ENCODE results near the gene NES. TPM values are rescaled to one million over a fixed set of nuclear protein-coding genes. Genes with fewer than 3 reads are reported as not detected.

NES gene
- total RNA-seq, 2 experiments from 2014 or later = not detected

GRCh38 chr1:156700736-156701531 lies 23.7 kb upstream of the NES start:
- ATAC-seq (peak; percentile 25), DNase-seq (no peak)
- CTCF ChIA-PET = interaction anchor here (0.7 to 13.0 kb wide), 6 partner anchors 9 to 92 kb away, joined by 3 to 271 read pairs (median 6); partner anchors contain the start of genes ISG20L2, METTL25B and NES

GRCh38 chr1:156698995-156699394 lies 21.8 kb upstream of the NES start:
- no peak for ATAC-seq
- intact Hi-C loops (cut with micrococcal nuclease) = no loop called here
- Mint-ChIP-seq H3K4me3 (no peak overlapping the region), H3K4me1 (ENCODE audit: low read depth) (peaks cover 5% of the 10 kb centered on the region), H3K27me3 (peaks cover 26% of the 10 kb centered on the region), H3K9me3 (no peaks in the 10 kb centered on the region), H3K36me3 (ENCODE audit: low read depth) (no peaks in the 10 kb centered on the region), H3K27ac (no peak overlapping the region)
- no peak for DNase-seq
- POLR2A ChIA-PET = interaction anchor here (0.9 kb wide), 1 partner anchor 21 kb away, joined by 3 read pairs; no protein-coding TSS in a partner anchor
- CTCF ChIA-PET = interaction anchor here (1.0 to 13.0 kb wide), 3 partner anchors 7 to 72 kb away, joined by 4 to 271 read pairs (median 9); no protein-coding TSS in a partner anchor
- TF ChIP-seq, protein P1, sequence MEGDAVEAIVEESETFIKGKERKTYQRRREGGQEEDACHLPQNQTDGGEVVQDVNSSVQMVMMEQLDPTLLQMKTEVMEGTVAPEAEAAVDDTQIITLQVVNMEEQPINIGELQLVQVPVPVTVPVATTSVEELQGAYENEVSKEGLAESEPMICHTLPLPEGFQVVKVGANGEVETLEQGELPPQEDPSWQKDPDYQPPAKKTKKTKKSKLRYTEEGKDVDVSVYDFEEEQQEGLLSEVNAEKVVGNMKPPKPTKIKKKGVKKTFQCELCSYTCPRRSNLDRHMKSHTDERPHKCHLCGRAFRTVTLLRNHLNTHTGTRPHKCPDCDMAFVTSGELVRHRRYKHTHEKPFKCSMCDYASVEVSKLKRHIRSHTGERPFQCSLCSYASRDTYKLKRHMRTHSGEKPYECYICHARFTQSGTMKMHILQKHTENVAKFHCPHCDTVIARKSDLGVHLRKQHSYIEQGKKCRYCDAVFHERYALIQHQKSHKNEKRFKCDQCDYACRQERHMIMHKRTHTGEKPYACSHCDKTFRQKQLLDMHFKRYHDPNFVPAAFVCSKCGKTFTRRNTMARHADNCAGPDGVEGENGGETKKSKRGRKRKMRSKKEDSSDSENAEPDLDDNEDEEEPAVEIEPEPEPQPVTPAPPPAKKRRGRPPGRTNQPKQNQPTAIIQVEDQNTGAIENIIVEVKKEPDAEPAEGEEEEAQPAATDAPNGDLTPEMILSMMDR (IDR thresholded peaks at IDR 0.05) = no peak

More at GRCh38 chr1:156700736-156701531, 23.7 kb upstream of the NES start:
- Mint-ChIP-seq H3K4me1 (ENCODE audit: low read depth) (peaks cover 19% of the 10 kb centered on the region), H3K27ac (no peak overlapping the region), H3K9me3 (no peaks in the 10 kb centered on the region), H3K4me3 (no peak overlapping the region), H3K27me3 (peaks cover 31% of the 10 kb centered on the region), H3K36me3 (ENCODE audit: low read depth) (no peaks in the 10 kb centered on the region)
- TF ChIP-seq, protein P1 (IDR thresholded peaks at IDR 0.05) = no peak
- POLR2A ChIA-PET = interaction anchor here (2.1 kb wide), 1 partner anchor 11 kb away, joined by 8 read pairs; no protein-coding TSS in a partner anchor
- intact Hi-C loops (cut with micrococcal nuclease) = no loop called here

DNA sequence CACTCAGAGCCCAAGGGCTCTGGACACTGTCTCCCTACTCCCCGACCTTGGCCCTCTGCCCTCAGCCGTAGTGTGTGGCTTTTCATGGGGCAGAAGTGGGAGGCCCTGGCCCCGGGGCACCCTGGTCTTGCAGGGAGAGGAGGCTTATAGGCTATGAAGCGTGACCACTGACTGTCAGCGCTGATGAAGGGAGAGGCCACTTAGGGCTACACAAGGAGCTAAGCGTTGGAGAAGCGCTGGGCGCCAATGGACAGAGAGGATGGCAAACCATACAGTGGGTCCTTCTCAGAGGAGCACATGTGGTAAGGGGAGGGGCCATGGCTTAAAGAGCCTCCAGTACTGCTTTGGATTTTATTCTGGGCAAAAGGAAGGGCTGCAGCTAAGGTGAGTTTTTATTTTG lies 20.3 kb upstream of the NES start:
- ChIA-PET POLR2A (interaction anchor here (0.9 kb wide), 1 partner anchor 24 kb away, joined by 5 read pairs; no protein-coding TSS in a partner anchor), CTCF (interaction anchor here (0.7 to 13.0 kb wide), 3 partner anchors 6 to 29 kb away, joined by 3 to 271 read pairs (median 5); no protein-coding TSS in a partner anchor)
- Mint-ChIP-seq H3K9me3 (no peaks in the 10 kb centered on the region), H3K27me3 (peaks cover 32% of the 10 kb centered on the region), H3K4me1 (ENCODE audit: low read depth) (peaks cover 13% of the 10 kb centered on the region), H3K36me3 (ENCODE audit: low read depth) (no peaks in the 10 kb centered on the region), H3K27ac (no peak overlapping the region), H3K4me3 (no peak overlapping the region)
- intact Hi-C loops (cut with micrococcal nuclease) = no loop called here
- ATAC-seq (no peak), DNase-seq (no peak)
- TF ChIP-seq, protein P1 (IDR thresholded peaks at IDR 0.05) = no peak

GRCh38 chr1:156696755-156697154 lies 19.5 kb upstream of the NES start:
- intact Hi-C loops (cut with micrococcal nuclease) = no loop called here
- Mint-ChIP-seq H3K27ac (no peak overlapping the region), H3K36me3 (ENCODE audit: low read depth) (no peaks in the 10 kb centered on the region), H3K4me1 (ENCODE audit: low read depth) (peaks cover 19% of the 10 kb centered on the region), H3K9me3 (no peaks in the 10 kb centered on the region), H3K4me3 (no peak overlapping the region), H3K27me3 (peaks cover 39% of the 10 kb centered on the region)
- CTCF ChIA-PET = interaction anchor here (1.1 to 13.3 kb wide), 2 partner anchors 10 to 30 kb away, joined by 4 to 396 read pairs; partner anchors contain the start of genes ISG20L2 and METTL25B
- TF ChIP-seq, protein P1 (IDR thresholded peaks at IDR 0.05) = no peak
- DNase-seq = no peak
- ATAC-seq = no peak
- POLR2A ChIA-PET = interaction anchor here (0.6 to 0.9 kb wide), 2 partner anchors 11 to 25 kb away, joined by 3 to 5 read pairs; no protein-coding TSS in a partner anchor

DNA sequence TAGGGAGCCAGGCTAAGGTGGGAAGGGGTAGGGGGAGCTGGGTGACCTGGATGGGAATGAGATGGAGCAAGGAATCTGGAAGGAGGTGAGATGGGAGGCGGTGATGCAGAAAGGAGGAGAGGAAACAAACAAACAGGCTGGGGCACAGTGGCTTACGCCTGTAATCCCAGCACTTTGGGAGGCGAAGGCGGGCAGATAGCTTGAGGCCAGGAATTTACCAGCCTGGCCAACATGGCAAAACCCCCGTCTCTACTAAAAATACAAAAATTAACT lies 17.4 kb upstream of the NES start:
- H3K4me1 Mint-ChIP-seq (ENCODE audit: low read depth) = peaks cover 18% of the 10 kb centered on the region
- H3K9me3 Mint-ChIP-seq = no peaks in the 10 kb centered on the region
- no peak overlapping the region for H3K27ac Mint-ChIP-seq
- H3K27me3 Mint-ChIP-seq = peaks cover 52% of the 10 kb centered on the region
- intact Hi-C loops (cut with micrococcal nuclease) = no loop called here
- H3K36me3 Mint-ChIP-seq (ENCODE audit: low read depth) = no peaks in the 10 kb centered on the region
- DNase-seq = no peak
- ChIA-PET POLR2A (interaction anchor here (0.7 kb wide), 1 partner anchor 10 kb away, joined by 7 read pairs; no protein-coding TSS in a partner anchor), CTCF (interaction anchor here (0.8 to 13.3 kb wide), 5 partner anchors 9 to 70 kb away, joined by 3 to 396 read pairs (median 5); partner anchors contain the start of genes CRABP2, ISG20L2 and METTL25B)
- TF ChIP-seq, protein P1 (IDR thresholded peaks at IDR 0.05) = no peak
- H3K4me3 Mint-ChIP-seq = no peak overlapping the region
- no peak for ATAC-seq
